B cell (primary cell): ENCODE data around the gene MANBA.

Experiments used
- EZH2 ChIP-seq: IDR thresholded peaks from 2 replicates; pipeline ENCODE4 v1.6.1; 2012; ENCODE audit warnings: borderline replicate concordance, low read depth, mild to moderate bottlenecking, moderate library complexity, low read length; ENCODE audit not compliant: insufficient read depth, poor library complexity, severe bottlenecking
- TF ChIP-seq, protein P1 (sequence below): fragments of 200-600 bp; IDR thresholded peaks from one replicate; pipeline ENCODE4 v1.8.0; 2022; ENCODE audit warnings: antibody characterized with exemption, mild to moderate bottlenecking

DNA sequence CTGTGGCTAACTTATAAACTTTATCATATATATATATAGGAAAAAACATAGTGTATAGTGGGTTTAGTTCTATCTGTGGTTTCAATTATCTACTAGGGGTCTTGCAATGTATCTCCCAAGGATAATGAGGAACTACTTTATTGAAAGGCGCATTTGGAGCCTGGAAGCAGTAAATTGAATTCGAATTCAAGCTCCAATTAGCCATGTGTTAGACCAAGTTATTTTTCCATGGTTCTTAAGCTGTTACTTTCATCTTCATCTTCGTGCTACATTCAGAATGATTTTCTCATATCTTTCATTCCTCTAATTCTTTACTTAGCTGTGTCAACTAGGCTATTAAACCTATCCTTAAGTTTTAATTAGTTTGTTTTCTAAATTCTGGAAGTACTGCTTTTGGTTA lies 27.2 kb upstream of the MANBA start:
- TF ChIP-seq, protein P1, sequence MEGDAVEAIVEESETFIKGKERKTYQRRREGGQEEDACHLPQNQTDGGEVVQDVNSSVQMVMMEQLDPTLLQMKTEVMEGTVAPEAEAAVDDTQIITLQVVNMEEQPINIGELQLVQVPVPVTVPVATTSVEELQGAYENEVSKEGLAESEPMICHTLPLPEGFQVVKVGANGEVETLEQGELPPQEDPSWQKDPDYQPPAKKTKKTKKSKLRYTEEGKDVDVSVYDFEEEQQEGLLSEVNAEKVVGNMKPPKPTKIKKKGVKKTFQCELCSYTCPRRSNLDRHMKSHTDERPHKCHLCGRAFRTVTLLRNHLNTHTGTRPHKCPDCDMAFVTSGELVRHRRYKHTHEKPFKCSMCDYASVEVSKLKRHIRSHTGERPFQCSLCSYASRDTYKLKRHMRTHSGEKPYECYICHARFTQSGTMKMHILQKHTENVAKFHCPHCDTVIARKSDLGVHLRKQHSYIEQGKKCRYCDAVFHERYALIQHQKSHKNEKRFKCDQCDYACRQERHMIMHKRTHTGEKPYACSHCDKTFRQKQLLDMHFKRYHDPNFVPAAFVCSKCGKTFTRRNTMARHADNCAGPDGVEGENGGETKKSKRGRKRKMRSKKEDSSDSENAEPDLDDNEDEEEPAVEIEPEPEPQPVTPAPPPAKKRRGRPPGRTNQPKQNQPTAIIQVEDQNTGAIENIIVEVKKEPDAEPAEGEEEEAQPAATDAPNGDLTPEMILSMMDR: no peak
- TF ChIP-seq EZH2: no peak
